Skeletal muscle cell (primary cell): Measurements from ENCODE around the gene SERTAD3.
"Not testable (repeated sequence)": the region's sequence is repeated elsewhere in the genome, so short reads cannot be mapped to it uniquely, and the experiment has no call there.

Experiments used
- DNase-seq: peaks from one replicate; pipeline ENCODE4 v3.0.0-alpha.2; 2010; ENCODE audit warnings: low read depth
- H3K4me3 ChIP-seq: 2 replicates; pipeline ENCODE4 v1.5.1; 2011; ENCODE audit warnings: low read depth, mild to moderate bottlenecking, control low read depth, low read length, moderate library complexity

SERTAD3 gene

GRCh38 chr19:40431698-40432097 lies 12.4 kb downstream of the SERTAD3 start:
- H3K4me3 ChIP-seq, result no peak overlapping the region
- no peak for DNase-seq

GRCh38 chr19:40430242-40430641 lies 13.9 kb downstream of the SERTAD3 start:
- DNase-seq, H3K4me3 ChIP-seq: not testable (repeated sequence)

- not testable (repeated sequence) for H3K4me3 ChIP-seq, DNase-seq
These were observed 15.9 kb downstream of the SERTAD3 start for GRCh38 chr19:40428197-40428596.

GRCh38 chr19:40425450-40426287 lies 18.5 kb downstream of the SERTAD3 start, which contains the start of gene SERTAD1:
Gene SERTAD1 (minus strand): TSS chr19:40425992. CDS start chr19:40423546, 2,446 bp downstream.
- DNase-seq, result peak; percentile 97
- peak within 1 kb of the TSS; percentile 59 for H3K4me3 ChIP-seq

- DNase-seq, result no peak
- peak overlapping the region; percentile 59 for H3K4me3 ChIP-seq
These were observed 19.3 kb downstream of the SERTAD3 start for GRCh38 chr19:40424637-40425449.

GRCh38 chr19:40423938-40424337 lies 20.2 kb downstream of the SERTAD3 start:
- DNase-seq, result no peak
- H3K4me3 ChIP-seq, result peak overlapping the region; percentile 59

GRCh38 chr19:40422748-40423566 lies 21.2 kb downstream of the SERTAD3 start:
- no peak for DNase-seq
- no peak overlapping the region for H3K4me3 ChIP-seq

GRCh38 chr19:40421993-40422747 lies 22.0 kb downstream of the SERTAD3 start:
- DNase-seq, result no peak
- no peak overlapping the region for H3K4me3 ChIP-seq

GRCh38 chr19:40420766-40421765 lies 23.1 kb downstream of the SERTAD3 start:
- DNase-seq, result no peak
- H3K4me3 ChIP-seq, result peak overlapping the region; percentile 62

GRCh38 chr19:40420451-40420765 lies 23.7 kb downstream of the SERTAD3 start:
- H3K4me3 ChIP-seq, result peak overlapping the region; percentile 62
- DNase-seq, result no peak

- no peak overlapping the region for H3K4me3 ChIP-seq
- no peak for DNase-seq
These were observed 24.4 kb downstream of the SERTAD3 start for GRCh38 chr19:40419780-40420179.

GRCh38 chr19:40419066-40419612 lies 25.0 kb downstream of the SERTAD3 start:
- no peak overlapping the region for H3K4me3 ChIP-seq
- DNase-seq, result no peak

- no peak overlapping the region for H3K4me3 ChIP-seq
- DNase-seq, result no peak
These were observed 26.1 kb downstream of the SERTAD3 start for GRCh38 chr19:40418040-40418439.

GRCh38 chr19:40417643-40417981 lies 26.5 kb downstream of the SERTAD3 start:
- H3K4me3 ChIP-seq, result no peak overlapping the region
- DNase-seq, result no peak

- no peak overlapping the region for H3K4me3 ChIP-seq
- no peak for DNase-seq
These were observed 27.1 kb downstream of the SERTAD3 start for GRCh38 chr19:40416918-40417642.

- DNase-seq, result no peak
- no peak overlapping the region for H3K4me3 ChIP-seq
These were observed 28.4 kb downstream of the SERTAD3 start for GRCh38 chr19:40415768-40416167.
